Skin epidermis (tissue), 12 donors: ENCODE results near the gene FAM13A.
A peak's percentile ranks its signal among the peaks of the same experiment; 100 is the strongest.

Experiments
- H3K27ac ChIP-seq, 21 experiments: fragments of 200-600 bp; sonication (generic) in 11 of 21; one replicate each; pipeline ENCODE4 v1.5.0; 2020; ENCODE audit warnings: mild to moderate bottlenecking in 3 of 21, inconsistent platforms in 2 of 21, moderate library complexity in 2 of 21
- H3K4me3 ChIP-seq, 7 experiments: fragments of 200-600 bp; sonication (generic) in 2 of 7; one replicate each; pipeline ENCODE4 v1.5.0; 2020; ENCODE audit warnings: inconsistent platforms in 2 of 7, mild to moderate bottlenecking in 2 of 7, moderate library complexity in 1 of 7

Gene FAM13A

DNA sequence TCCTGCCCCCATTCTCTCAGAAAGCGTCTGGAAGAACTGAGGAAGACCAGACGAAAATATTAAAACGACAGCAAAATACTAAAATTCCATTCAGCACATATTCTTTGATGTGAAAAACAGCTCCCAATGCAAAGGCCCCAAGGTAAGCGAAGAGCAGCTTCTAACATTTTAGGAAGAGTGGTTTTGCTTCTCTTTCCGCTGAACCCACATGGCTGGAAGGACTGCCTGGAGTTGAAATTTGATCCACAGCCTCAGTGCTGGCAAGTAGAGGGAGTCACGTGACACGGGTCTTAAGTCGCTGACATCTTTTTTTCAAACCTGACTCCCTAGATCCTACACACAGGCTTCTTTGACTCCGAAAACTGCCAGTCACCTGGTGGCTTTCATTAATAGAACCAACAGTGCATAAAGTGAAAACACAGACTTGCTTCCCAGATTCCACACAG, at the start of gene FAM13A:
Gene FAM13A (minus strand): TSS at position 233 of the 446 bp plus-strand sequence. CDS start 221 bp downstream, at position 12.
- peak within 1 kb of the TSS; percentile 12 to 45 (median 25) for H3K4me3 ChIP-seq
- peak within 1 kb of the TSS in 20 of 21 experiments; percentile 19 to 79 (median 64) for H3K27ac ChIP-seq

GRCh38 chr4:89105726-89106125, 48.7 kb upstream of the FAM13A start:
- Histone ChIP-seq H3K4me3 (no peak overlapping the region), H3K27ac (no peak overlapping the region)

DNA sequence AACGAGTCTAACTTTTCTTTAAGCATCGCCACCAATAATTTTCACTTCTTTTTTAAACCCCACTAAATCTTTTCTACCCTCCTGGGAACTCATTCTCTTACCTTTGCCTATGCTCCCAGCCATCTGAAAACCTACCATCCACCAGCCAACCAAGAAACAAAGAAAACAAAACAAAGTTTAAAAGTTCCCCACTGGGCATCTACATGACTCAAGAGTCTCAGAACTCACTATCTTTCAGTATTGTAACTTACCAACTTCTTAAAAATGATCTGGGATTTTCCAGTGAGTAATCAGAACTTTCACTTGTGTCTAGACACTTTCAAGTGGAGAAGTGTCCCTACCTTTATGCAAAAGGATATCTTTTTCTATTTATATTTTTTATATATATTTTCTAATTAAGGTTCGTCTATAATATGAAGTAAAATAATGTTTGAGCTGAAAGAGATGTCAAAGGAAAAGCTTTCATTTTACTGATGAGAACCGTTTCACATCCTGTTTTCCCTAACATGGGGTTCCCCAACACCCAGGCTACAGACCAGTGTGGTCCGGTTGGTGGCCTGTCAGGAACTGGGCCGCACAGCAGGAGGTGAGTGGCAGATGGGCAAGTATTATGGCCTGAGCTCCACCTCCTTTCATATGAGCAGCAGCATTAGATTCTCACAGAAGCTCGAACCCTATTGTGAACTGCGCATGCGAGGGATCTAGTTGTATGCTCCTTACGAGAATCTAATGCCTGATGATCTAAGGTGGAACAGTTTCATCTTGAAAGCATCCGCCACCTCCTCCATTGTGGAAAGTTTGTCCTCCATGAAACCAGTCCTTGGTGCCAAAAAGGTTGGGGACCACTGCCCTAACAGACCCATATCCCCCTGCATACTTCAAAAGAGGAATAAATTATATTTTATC, 44.5 kb upstream of the FAM13A start:
- Histone ChIP-seq H3K4me3 (no peak overlapping the region), H3K27ac (peak overlapping the region in 2 of 21 experiments; percentile 39 to 49)

DNA sequence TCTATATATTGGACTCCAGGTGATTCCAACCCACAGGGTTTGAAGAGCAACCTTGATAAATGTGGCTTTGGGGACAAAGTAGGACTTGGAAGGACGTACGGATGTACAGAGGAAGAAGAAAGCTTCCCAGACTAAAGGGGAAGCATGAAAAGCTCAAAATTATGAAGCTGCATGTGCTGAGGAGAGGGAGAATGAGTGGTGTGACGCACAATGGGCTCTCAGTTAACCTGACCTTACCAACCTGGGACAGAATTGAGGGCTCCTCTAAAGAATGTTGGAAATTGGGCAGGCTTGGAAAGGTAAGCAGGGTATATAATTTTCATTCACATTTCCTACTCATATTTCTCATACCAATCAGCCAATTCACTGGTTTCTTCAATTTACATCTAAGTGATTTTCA, 43.9 kb upstream of the FAM13A start:
- Histone ChIP-seq H3K27ac (peak overlapping the region in 2 of 21 experiments; percentile 39 to 49), H3K4me3 (no peak overlapping the region)

DNA sequence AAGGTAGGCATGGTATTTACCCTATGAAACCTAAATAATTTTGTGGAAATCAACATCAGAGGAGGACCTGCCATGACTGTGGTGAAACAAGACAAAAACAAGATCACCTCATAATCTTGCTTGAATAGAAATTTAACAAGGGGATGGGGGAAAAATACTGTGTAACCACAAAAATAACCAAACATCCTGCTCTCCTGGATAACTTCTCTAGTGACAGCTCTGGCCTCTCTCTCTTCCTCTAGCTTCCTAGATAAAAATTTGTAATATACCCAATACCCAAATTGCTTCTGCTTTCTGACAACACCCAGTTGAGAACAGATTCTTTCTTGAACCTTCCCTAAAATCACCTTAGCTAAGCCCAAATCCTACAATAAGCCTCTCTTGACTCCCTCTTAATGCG, 42.5 kb upstream of the FAM13A start:
- H3K4me3 ChIP-seq: no peak overlapping the region

DNA sequence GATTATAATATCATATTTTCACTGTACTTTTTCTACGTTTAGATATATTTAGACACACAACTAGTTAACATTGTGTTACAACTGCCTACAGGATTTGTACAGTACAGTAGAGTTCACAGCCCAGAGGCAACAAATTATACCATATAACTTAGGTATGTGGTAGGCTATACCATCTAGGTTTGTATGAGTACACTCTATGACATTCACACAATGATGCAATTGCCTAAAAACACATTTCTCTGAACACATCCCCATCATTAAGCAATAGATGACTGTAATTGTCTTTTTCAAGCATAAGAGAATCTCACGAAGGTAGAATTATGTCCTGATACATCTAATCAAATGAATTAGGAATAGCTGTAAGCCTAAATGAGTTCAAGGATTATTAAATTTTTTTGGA, 42.0 kb upstream of the FAM13A start:
- Histone ChIP-seq H3K27ac (no peak overlapping the region), H3K4me3 (no peak overlapping the region)

More for the DNA sequence above, 42.5 kb upstream of the FAM13A start:
- H3K27ac ChIP-seq: no peak overlapping the region

DNA sequence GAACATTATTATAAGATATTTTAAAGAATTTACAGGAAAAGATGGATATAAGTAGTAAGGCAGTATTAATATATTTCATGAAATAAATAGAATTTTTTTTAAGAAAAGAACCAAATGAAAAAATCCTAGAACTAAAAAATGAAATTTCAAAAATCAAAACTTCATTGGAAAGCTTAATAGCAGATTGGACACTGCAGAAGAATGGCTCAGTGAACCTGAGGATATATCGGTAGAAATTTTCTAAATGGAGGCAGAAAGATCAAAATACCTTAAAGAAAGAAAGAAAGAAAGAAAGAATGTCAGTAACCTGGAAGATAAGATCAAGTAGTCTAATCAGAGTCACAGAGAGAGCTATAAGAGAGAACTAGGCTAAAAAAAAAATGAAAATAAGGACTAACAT, 21.3 kb upstream of the FAM13A start:
- Histone ChIP-seq H3K27ac (no peak overlapping the region), H3K4me3 (no peak overlapping the region)

DNA sequence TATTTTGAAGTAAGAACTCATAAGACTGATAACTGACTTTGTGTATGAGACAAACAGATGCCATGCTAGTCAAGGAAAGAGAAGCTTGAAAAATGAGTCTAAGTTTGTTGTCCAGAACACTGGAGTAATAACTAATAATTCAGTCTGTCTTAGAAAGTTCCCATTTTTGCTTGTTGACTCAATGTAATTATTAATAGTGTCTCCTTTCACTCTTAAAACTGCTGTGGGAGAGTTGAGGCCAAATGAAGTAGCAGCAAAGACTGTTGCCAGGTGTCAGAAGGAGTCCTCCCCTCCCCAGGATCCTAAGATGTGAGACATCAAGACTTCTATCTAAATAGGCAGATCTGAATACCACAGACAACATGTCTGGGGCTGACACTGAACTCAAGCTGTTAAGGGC, 20.8 kb upstream of the FAM13A start:
- Histone ChIP-seq H3K27ac (no peak overlapping the region), H3K4me3 (no peak overlapping the region)

- no peak overlapping the region for H3K4me3 ChIP-seq
Measured at GRCh38 chr4:89072921-89073320, 15.9 kb upstream of the FAM13A start.

DNA sequence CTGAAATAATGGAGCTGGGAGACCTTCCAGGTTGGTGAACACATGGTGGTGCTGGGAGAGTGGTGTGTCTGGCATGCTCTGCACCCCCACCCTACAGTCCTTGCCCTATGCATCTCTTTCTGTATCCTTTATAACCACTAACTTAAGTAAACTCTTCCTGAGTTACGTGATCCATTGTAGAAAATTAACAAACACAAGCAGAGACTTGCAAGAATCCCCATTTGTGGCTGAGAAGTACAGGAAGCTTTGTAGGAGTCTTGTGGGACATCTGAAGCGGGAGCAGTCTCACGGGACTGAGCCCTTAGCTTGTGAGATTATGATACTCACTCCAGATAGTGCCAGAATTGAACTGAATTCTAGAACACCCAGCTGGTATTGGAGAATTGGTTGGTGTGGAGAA, 14.3 kb upstream of the FAM13A start:
- H3K4me3 ChIP-seq: no peak overlapping the region
- no peak overlapping the region for H3K27ac ChIP-seq

More at GRCh38 chr4:89072921-89073320, 15.9 kb upstream of the FAM13A start:
- no peak overlapping the region for H3K27ac ChIP-seq

GRCh38 chr4:89070041-89070440, 13.1 kb upstream of the FAM13A start:
- Histone ChIP-seq H3K27ac (no peak overlapping the region), H3K4me3 (no peak overlapping the region)

DNA sequence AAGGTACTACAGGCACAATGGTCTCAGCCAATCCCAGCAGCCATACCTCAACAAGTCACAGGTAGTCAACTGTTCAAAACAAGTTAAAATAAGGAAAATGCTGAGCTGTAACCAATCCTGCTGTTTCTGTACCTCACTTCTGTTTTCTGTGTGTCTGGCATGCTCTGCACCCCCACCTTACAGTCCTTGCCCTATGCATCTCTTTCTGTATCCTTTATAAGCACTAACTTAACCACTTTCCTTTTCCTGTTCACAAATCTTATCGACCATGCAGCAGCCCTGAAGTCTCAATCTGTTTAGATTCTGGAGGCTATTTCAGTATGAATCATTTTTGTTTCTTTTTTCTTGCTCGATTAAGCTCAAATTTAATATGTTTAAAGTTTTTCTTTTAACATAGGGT, 12.5 kb upstream of the FAM13A start:
- no peak overlapping the region for H3K4me3 ChIP-seq
- no peak overlapping the region for H3K27ac ChIP-seq

GRCh38 chr4:89067417-89067816, 10.4 kb upstream of the FAM13A start:
- H3K4me3 ChIP-seq: no peak overlapping the region
- no peak overlapping the region for H3K27ac ChIP-seq

- H3K4me3 ChIP-seq: no peak overlapping the region
Measured at GRCh38 chr4:89064848-89065247, 7.9 kb upstream of the FAM13A start.

DNA sequence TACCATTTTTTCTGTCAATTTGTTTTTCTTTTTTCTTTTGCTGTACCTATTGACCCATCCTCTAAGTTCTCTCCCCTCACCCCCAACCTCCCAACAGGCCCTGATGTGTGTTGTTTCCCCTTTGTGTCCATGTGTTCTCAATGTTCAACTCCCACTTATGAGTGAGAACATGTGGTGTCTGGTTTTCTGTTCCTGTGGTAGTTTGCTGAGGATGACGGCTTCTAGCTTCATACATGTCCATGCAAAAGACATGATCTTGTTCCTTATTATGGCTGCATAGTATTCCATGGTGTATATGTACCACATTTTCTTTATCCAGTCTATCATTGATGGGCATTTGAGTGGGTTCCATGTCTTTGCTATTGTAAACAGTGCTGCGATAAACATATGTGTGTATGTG, 859 bp upstream of the FAM13A start:
- Histone ChIP-seq H3K27ac (peak overlapping the region in 5 of 21 experiments; percentile 51 to 79 (median 64)), H3K4me3 (peak overlapping the region in 1 of 7 experiments; percentile 32)

More at GRCh38 chr4:89064848-89065247, 7.9 kb upstream of the FAM13A start:
- H3K27ac ChIP-seq: no peak overlapping the region

- H3K4me3 ChIP-seq: peak overlapping the region; percentile 12 to 45 (median 25)
- H3K27ac ChIP-seq: peak overlapping the region in 18 of 21 experiments; percentile 19 to 79 (median 64)
Measured at GRCh38 chr4:89056292-89056952, 563 bp downstream of the FAM13A start.

DNA sequence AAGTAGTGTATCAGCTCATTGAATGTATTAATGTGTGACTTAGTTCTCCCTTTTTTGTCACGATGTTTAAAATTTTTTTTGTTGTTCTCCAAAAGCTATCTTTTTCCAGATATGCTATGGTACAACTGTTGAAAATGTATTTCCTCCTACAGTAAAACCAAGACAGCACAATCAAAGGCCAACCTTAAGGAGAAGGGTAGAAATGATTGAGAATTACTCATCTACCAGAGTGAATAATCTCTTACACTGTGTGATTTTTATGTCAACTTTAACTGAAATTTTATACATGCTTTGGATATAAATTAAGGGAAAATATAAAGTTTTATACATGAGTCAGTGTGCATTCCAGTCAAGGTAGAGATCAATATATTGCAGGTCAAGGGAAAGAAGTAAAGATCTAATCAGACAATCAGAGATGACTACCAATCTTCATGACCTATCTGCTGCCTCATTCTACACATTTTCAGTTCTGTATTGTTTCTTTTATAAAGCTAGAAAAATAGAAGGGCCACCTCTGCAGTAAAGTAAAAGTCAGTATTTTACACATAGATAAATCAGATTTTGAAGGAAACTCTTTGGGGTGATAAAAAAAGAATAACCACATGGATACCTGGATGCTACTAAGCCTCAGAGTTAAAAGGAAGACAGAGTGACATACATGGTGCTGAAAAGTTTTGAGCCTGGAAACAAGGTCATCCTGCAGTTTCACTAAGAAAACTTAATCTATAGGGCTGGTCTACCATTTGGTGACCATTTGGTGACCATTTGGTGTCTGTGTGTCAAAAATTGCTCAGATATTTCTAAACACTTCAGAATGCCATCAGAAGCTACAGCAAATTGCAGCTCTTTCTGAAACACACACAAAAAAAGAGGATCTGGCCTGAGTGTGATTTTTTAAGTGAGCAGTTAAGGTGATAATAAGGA, 1.6 kb downstream of the FAM13A start:
- peak overlapping the region in 2 of 7 experiments; percentile 42 to 45 for H3K4me3 ChIP-seq
- peak overlapping the region in 1 of 21 experiments; percentile 42 for H3K27ac ChIP-seq

- no peak overlapping the region for H3K27ac ChIP-seq
- H3K4me3 ChIP-seq: no peak overlapping the region
Measured at GRCh38 chr4:89054627-89055026, 2.4 kb downstream of the FAM13A start.

GRCh38 chr4:89049853-89050252, 7.1 kb downstream of the FAM13A start:
- no peak overlapping the region for H3K4me3 ChIP-seq
- no peak overlapping the region for H3K27ac ChIP-seq
